DOHH2 (cell line): ENCODE results near the gene SMAD4.

Experiments
- EZH2phosphoT487 ChIP-seq: fragments of 200-600 bp; sonication (generic); IDR thresholded peaks from 2 replicates; pipeline ENCODE4 v1.6.1; 2017; ENCODE audit warnings: borderline replicate concordance, mild to moderate bottlenecking, antibody characterized with exemption, low read length, moderate library complexity, mixed read lengths
- TF ChIP-seq, protein P1 (sequence below): fragments of 200-600 bp; sonication (generic); IDR thresholded peaks from one replicate; pipeline ENCODE4 v1.5.1; 2014; ENCODE audit warnings: antibody characterized with exemption, mild to moderate bottlenecking, low read depth, low read length; ENCODE audit not compliant: poor library complexity, severe bottlenecking

DNA sequence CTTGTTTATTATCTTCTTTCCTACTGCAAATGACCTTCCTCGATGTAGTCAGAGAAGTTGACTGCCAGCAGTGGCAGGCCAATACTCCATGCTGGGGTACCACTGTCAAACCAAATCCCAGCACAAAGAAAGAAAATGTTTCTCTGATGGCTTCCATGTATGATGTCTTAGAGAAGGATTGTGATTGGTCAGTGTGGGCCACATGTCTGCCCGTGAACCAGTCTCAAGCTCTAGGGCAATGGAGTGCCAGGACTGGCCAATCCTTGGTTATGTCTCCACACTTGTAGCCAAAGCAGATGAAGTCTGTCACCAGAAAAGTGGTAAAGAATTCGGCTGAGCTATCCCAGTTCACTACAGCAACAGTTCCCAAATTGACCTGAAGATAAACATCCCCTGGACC, 17.6 kb upstream of the SMAD4 start:
- TF ChIP-seq, protein P1, sequence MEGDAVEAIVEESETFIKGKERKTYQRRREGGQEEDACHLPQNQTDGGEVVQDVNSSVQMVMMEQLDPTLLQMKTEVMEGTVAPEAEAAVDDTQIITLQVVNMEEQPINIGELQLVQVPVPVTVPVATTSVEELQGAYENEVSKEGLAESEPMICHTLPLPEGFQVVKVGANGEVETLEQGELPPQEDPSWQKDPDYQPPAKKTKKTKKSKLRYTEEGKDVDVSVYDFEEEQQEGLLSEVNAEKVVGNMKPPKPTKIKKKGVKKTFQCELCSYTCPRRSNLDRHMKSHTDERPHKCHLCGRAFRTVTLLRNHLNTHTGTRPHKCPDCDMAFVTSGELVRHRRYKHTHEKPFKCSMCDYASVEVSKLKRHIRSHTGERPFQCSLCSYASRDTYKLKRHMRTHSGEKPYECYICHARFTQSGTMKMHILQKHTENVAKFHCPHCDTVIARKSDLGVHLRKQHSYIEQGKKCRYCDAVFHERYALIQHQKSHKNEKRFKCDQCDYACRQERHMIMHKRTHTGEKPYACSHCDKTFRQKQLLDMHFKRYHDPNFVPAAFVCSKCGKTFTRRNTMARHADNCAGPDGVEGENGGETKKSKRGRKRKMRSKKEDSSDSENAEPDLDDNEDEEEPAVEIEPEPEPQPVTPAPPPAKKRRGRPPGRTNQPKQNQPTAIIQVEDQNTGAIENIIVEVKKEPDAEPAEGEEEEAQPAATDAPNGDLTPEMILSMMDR = no peak
- no peak for TF ChIP-seq EZH2phosphoT487
